Left cardiac atrium (tissue), 4 donors: ENCODE data around the gene PDGFD. TPM values are rescaled to one million over a fixed set of nuclear protein-coding genes. Genes with fewer than 3 reads are reported as not detected.

Experiments used
- ATAC-seq, 2 donors: fragments of 200-7000 bp; cut with Tn5 transposase; one replicate each; pipeline ENCODE4 v1.9.1; 2020; ENCODE audit warnings: mild to moderate bottlenecking in 2 of 2, moderate library complexity in 2 of 2
- DNase-seq: peaks from one replicate; pipeline ENCODE4 v3.0.0-alpha.2; 2020
- intact Hi-C, 2 donors: fragments of 100-400 bp; cut with DNase I; formaldehyde crosslinking; loops; one replicate each; pipeline versions ENCODE4 v1.14.1 to v1.15.1; 2022 to 2023
- long read RNA-seq: library from polyadenylated mRNA; unstranded; transcript quantifications from one replicate; pipeline ENCODE4 v2.0.0, GENCODE V29; 2021
- total RNA-seq, 2 donors: library from RNA; stranded (reverse); fragmentation: NEBNext Ultra II Directional; extraction: Animal tissue kit (Norgen Biotek cat#: 25700); gene quantifications; one replicate each; pipeline ENCODE4 v1.2.1, GENCODE V29; 2021
- donor health status: DM: no; HTN: yes; CAD: no.
- donor health status: DM: no; HTN: yes; CAD: no; lungs with severe emphysema.
- donor health status: DM: yes; HTN: yes; CAD: no.
- donor health status: Dilated cardiomyopathy.

PDGFD gene
- 10 to 100 TPM in 1 of 2 donors, 1 to 10 TPM in 1; 8.7 to 17.3 TPM for total RNA-seq
- long read RNA-seq, full-length matches to known transcripts: 19 of 21 reads
- long read RNA-seq, partial matches to known transcripts: 0 of 21 reads
- long read RNA-seq, other reads (novel, unspliced or antisense): 2 of 21 reads

DNA sequence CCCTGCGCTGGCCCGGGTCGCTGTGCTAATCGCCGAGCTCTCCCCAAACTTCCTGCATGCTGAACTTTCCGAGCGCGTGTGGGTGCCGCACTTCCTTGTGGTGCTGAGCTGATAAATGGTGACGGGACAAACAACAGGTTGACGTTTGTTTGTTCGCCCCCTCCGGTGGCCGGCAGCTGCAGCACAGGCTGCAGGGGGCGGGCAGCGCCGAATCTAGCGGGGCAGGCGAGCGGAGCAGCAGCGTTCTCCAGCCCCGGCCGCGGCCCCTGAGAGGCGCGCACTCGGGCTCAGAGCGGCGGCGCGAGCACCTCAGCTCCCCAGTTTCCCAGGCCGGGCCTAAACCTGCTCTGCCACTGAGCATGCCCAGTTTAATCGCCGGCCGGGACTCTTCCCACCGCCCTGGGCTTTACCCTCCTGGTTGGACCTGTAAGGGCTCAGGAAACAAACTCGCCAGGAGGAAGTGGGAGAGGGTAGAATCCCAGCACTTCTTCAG is at the start of gene PDGFD:
Gene PDGFD (minus strand): TSS at position 120 of the 493 bp plus-strand sequence.
- peak; percentile 93 to 96 for ATAC-seq
- peak; percentile 73 for DNase-seq
- intact Hi-C loops: no loop called here

DNA sequence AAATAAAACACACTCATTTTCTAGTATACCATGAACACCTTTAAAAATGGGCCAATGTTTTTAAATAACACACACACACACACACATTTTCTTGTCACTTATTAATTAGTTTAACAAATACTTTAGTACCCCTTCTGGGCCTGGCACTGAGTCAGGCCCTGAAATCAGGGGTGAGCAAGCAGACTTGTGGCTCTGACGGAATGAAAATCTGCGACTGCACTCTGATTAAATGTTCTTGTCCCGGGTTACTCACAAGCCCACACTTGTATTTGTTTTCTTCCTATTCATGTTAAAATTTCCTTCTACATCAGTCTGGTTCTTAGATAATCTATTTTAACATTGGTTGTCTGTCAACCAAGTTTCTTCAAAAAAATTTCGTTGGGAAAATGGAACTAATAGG is 43.0 kb upstream of the PDGFD start:
- no peak for DNase-seq
- intact Hi-C loops: no loop called here
- ATAC-seq: no peak

DNA sequence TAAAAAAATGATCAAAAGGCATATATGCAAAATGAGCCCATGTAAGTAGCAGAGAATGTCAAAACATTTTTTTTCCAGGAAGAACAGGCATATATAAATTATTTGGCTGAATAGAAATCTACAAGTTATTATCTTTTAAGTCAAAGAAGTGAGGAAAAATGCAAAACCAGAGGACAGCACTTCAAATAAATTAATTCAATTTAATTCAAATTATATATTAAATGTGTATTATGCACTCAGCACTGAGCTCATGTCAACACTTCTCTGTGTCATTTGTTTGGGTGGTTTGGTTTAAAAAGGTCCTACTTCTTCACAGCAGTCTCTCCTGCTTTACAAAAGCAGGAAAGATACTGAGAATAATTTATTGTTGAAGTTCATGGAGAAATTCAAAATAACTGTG is 41.9 kb upstream of the PDGFD start:
- no peak for DNase-seq
- ATAC-seq: no peak
- intact Hi-C loops: no loop called here

DNA sequence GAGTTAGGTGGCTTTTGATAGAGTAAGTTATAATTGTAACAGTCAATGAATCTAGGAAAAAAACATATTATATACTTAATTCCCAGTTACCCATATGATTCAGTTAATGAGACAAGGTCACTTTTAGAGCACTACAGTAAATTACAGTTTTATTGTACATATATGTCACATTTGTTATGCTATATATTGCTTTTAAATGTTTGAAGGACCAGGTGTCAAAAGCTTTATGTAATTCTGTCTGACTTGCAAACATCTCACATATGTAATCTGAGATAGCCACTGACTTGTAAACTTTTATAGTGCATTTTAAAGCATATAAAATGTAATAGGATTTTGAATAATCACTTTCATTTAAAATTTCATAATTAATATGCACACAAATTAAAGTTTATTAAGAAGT is 36.7 kb upstream of the PDGFD start:
- no peak for DNase-seq
- intact Hi-C loops: no loop called here
- ATAC-seq: no peak

DNA sequence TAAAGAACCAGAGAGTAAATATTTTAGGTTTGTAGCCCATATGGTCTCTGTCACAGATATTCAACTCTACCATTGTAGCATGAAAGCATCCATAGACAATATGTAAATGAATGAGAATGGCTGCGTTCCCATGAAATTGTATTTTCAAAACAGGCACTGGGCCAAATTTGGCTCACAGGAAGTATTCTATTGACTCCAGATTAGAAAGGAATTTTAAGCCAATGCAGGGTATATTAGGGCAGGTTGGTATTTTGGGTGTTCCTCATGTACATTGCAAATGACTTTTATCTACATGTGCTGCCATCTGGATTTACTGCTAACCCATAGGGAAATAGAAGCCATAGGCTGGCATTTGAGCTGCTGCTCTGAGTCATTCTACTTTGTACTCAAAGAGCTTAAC is 35.1 kb upstream of the PDGFD start:
- intact Hi-C loops: no loop called here
- DNase-seq (no peak), ATAC-seq (no peak)

DNA sequence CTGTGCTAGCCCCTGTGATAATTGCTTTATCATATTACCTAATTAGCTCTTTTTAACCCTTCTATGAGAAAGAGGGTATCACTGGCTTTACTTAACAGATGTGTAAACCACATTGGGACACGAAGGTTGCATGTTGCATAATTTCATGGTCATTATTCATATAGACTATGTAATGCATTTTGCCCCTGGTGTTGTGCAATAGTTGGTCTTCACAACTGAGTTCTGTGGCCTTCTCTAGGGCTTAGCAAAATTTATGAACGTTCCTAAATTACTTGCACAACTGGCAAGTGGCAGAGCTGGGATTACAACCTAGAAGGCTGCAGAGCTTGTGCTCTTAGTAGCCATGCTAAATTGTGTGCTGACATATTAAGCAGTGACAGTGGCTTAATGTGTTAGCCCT is 34.6 kb upstream of the PDGFD start:
- DNase-seq: no peak
- intact Hi-C loops: no loop called here
- ATAC-seq: no peak

DNA sequence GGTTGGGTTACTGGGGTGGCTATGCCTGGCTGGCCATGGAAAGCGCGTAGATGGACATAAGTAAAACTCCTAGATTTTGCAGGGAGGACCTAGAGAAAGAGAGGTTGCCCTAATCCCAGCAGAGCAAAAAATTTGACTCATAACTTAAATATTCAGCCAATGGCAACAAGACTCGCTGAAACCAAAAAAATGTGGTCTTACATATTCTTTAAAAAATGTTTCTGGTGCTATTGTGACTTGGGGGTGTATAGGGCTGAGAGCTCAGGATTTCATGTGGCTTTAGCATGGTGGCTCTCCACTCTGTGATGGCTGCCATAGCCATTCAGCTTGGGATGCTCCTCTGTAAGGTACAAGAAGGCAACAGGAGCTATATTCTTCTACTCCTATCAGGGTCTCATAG is 27.2 kb upstream of the PDGFD start:
- ATAC-seq: no peak
- intact Hi-C loops: no loop called here
- DNase-seq: no peak

DNA sequence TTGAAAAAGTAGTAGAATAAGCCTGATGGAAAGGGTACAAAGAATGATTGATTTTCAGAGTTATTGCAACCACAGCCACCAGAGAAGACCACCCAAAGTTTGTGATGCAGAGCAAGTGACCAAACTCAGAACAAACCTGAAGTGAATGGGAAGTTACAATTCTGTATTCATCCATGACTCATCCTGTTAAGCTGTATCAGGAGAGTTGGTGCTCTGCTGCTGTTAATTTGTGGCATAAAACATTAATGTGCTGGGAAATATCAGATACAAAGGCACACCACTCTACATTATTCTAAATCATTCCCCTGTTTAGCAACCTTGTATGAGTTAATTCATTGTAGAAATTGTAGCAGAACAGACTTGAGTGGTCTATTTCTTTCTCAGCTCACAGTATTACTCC is 19.6 kb upstream of the PDGFD start:
- ATAC-seq: no peak
- intact Hi-C loops: no loop called here
- DNase-seq: no peak

DNA sequence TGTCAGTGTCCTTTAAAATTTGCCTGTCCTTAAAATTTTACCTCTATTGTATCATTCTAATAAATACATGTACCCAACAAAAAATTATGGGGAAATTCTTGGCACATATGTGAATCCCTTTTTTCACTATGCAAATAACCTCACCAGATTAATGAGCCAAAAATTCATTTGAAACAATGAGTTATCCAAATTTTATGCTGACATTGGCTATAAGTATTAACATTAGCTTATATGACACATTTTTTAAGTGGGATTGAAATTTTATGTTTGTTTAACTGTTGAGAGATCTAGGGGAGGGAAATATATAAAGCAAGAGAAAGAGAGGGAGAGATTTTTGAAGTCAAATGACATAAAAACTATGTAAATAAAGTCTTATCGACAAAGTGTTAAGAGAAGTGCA is 11.8 kb upstream of the PDGFD start:
- DNase-seq (no peak), ATAC-seq (no peak)
- intact Hi-C loops: no loop called here

DNA sequence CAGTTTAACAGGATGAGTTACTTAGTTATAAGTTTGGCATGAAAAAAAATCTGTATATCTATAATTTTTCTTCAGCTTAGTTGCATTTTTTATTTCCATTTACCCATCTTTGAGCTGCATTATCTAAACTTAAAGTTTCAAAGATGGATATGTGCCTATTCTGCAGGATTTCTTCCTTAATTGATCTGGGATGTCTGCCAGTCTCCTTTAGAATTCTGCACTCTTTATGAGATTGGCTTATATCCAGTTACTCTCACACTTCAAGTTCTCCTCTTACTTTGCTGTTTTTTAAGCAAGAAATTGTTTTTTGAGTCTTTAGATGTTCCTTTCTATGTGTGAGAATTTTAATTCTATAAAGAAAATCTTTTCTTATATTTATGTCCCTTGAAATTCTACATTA is 5.1 kb upstream of the PDGFD start:
- ATAC-seq (no peak), DNase-seq (no peak)
- intact Hi-C loops: no loop called here

DNA sequence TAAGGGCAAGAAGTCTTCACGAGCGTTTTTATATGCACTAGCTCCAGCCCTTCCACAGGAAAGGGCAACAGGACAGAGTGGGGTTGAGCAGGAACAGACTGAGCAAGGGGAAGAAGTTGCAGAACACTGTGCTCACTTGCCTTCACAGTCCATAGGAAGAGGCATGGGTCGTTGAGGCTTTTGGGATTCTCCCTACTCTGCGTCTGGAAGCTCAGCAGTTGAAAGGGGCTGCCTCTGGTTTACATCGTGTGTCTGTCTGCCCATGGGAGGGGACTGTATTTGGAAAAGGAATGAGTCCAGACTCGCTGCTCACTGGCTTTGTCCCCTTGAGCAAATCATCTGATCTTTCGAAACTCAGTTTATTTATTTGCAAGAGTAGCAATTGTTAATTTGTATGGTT is 1.1 kb upstream of the PDGFD start:
- intact Hi-C loops: no loop called here
- no peak for DNase-seq
- no peak for ATAC-seq

DNA sequence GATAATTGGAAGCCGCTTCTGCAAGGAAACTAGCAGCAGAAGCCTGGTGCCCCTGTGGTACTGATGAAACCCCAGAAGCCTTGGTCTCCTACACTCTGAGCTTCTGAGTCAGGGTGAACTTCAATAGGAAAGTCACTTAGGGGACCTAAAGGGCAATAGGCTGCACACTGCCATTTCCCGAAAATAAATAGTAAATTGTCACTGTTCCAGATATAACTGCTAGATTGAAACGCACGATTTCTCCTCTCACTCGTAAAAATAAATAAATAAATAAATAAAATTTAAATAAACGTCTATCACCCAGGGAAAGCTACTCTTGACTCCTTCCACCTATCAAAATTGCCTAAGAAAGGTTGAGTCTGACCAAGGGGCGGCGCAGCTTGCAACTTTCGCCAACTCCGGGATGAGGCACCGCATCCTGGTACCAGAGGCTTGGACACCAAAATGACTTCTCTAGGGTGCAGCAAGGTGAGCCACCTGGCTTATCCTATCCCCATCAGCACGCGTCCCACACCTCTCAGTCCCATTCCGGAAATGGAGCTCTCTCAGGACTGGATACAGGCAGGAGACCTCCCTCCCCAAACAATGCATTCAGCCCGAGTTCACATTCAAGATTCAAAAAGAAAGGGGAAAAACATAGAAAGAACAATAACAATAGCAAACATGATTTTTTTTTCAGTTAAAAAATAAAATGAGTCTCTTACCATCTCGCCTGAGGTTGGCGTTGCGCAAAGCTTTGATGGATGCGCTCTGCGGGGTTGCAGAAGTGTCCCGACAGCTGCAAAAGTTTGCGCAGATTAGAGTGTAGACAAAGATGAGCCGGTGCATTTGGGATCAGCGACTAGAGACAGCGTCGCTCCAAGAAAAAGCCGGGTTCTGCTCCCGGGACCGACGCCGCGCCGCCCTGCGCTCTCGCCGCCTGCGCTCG is 583 bp downstream of the PDGFD start:
- peak; percentile 32 for DNase-seq
- intact Hi-C loops: no loop called here
- peak; percentile 45 to 70 for ATAC-seq

DNA sequence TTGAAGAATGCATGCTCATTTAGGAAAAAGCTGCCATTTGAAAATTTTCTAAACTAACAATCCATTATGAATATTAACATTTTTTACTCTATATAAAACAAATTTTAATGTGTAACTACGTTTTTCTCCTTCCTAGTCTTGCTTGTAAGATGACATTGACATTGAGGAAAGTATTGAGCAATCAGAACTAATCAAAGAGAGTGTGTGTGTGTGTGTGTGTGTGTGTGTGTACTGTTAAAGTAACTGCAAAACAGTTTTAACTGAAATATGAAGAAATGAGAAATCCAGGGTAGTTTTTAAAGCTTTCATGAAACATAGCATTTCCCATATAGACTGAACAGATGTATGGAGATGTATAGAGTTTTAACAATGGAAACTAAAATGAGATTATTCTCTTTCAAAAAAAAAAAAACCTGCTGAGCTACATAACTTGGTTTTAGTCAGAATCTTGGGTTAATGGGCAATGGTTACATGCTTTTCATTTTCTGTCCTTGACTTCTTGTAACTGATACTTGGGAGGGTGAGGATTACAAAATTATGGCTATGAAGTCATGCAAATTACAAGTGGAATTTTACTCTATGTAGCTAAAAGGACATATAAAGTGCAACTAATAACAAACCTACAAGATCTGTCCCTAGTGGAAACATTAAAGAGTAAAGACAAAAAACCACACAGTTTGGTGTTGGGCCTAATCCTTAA is 2.0 kb downstream of the PDGFD start:
- ATAC-seq: no peak
- intact Hi-C loops: no loop called here
- DNase-seq: no peak

DNA sequence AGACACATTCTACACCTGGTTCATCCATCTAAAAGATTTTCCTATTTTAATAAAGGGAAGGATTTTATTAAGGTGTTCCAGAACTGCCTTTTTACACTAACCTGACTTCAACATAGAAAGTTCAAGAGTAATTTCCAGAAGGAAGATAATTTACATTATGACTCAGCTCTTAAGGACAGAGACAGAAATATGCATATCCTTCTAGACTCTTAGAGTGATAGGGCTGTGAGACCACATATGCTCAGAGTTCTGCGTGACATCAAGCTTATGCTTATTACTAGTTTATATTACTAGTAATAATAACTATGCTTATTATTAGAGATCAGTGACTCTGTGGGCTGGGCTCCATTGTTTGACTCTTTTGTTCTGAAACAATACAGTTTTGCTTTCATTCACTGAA is 4.6 kb downstream of the PDGFD start:
- intact Hi-C loops: no loop called here
- ATAC-seq (no peak), DNase-seq (no peak)

DNA sequence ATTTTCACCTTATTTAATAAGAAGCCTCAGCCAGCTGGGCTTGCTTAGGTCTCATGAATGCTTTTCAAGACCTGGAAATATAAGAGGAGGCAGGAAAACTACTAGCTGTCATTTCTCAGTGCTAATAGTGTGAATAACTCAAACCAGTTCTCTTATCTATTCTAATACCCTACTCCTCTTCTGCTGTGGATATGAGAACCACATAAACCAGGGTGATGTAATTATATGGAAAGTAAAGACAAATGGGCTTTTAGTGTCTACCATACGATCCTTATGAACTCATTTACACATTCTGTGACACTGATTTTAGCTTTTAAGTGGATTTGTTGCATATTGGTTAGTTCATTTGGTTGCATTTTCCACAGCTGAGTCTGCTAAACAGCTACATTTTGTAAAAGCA is 8.6 kb downstream of the PDGFD start:
- intact Hi-C loops: no loop called here
- no peak for ATAC-seq
- no peak for DNase-seq

DNA sequence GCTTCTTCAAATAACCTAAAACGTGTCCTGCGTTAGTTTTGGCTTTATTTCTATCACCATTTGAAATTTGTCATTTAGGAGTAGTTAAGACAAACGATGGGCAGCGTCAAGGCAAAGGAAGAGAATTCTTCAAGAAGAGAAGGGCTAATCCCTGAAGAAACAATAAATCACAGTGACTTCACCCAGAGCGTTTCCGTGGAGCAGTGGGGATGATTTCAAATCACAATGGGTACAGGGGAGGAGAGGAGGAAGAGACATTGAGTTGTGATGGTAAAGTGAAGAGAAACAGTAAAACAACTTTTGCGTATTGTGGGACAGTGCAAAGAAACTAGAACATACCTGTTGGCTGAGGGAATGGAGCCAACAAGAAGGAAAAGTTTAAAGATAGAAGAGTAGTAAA is 9.7 kb downstream of the PDGFD start:
- intact Hi-C loops: loop anchor here in 1 of 2 donors (5.0 kb wide), 1 partner anchor 472 kb away; no protein-coding TSS in a partner anchor
- ATAC-seq: no peak
- DNase-seq: no peak

DNA sequence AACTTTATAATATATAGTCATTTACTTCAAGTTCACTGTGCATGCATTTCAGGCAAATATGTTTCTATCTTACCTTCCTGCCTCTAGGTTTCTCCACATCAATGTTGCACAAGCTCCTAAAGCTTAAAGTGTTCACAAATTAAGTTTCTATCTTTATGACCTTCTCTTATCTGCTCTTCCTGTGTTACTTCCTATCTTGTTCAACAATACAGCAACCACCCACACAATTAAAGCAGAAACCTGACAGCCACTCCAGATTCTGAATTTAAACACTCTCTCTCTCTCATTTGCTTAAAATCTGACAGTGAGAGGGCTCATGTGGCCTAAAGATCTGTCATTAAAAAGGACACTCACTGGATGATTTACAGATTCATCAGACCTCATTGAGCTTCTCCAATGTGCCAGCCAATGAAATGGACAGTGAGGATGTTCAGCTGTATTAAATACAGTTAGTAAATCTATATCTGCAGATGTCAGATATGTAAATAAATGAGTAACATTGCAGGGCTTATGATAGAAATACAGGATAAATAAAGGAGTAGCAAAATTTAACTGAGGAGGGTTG is 10.9 kb downstream of the PDGFD start:
- ATAC-seq: peak in 1 of 2 donors; percentile 23
- intact Hi-C loops: loop anchor here in 1 of 2 donors (5.0 kb wide), 1 partner anchor 471 kb away; no protein-coding TSS in a partner anchor
- DNase-seq: no peak

DNA sequence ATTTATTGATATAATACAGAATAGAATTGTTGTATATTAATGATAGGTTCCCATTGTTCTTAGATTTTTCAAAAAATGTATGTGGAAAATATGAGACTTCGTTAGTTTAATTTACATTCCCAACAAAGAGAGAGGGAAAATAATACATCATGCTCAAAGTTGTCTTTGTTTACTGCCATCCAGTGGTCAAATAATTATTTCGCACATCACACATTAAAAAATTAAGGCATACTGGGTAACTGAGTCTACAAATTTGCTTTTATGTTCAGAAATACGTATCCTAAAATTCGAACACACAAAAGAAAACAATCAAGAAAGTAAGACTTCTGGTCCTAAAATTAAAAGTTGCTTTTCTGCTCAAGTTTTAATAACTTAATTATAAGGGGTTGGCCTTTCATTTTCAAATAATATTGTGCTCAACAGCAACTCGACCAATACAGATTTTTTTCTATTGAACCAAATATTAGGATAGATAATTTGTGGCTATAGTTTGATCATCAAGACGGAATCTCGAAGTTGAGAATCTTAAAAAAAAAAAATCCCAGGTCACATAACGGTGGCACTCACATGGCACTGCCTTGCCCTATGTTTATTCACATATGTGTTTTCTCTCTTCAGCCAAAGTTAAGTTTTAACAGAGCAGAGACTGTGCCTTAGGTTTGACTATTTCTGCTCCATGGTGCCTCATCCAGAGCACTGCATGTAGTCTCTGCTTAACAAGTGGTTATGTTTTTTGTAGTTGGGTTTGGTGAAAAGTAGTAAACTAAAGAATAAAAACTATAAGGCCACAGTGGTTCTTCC is 12.3 kb downstream of the PDGFD start:
- no peak for ATAC-seq
- intact Hi-C loops: loop anchor here (2.0 to 5.0 kb wide), 2 partner anchors 469 kb away; no protein-coding TSS in a partner anchor

DNA sequence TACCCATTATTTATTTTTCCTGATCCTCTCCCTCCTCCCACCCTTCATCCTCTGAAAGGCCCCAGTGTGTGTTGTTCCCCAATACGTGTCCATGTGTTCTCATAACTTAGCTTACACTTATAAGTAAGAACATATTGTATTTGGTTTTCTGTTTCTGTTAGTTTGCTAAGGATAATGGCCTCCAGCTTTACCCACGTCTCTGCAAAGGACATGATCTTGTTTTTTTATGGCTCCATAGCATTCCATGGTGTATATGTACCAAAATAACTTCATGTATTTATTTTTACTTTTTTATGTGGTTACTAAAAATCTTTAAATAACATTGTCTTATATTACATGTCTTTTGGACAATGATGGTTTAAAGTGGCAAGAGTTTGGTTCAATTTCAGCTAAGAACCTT is 15.2 kb downstream of the PDGFD start:
- intact Hi-C loops: no loop called here
- ATAC-seq (no peak), DNase-seq (no peak)

More for the DNA sequence above, 12.3 kb downstream of the PDGFD start:
- DNase-seq: no peak
